Stimulated activated CD8-positive, alpha-beta memory T cell treated with anti-CD3 and anti-CD28 coated beads, Interleukin-7, amount 100 ng/mL, for 24 hours (primary cell): Measurements from ENCODE around the gene CHST11.

Source experiments
- DNase-seq: peaks from one replicate; pipeline ENCODE4 v3.0.0-alpha.2; 2020; ENCODE audit warnings: low read depth

The CHST11 gene

GRCh38 chr12:104809251-104809650 is 352.5 kb downstream of the CHST11 start:
- no peak for DNase-seq

- DNase-seq, result no peak
These were observed 353.1 kb downstream of the CHST11 start for GRCh38 chr12:104809706-104810385.
